ENCODE data around the gene SSBP4. TPM values are rescaled to one million over a fixed set of nuclear protein-coding genes. Genes with fewer than 3 reads are reported as not detected.
"Not testable (repeated sequence)": the region's sequence is repeated elsewhere in the genome, so short reads cannot be mapped to it uniquely, and the experiment has no call there.

SSBP4 gene
- 108 and 118 TPM in 2 replicates for total RNA-seq (2014; rRNA removed; shearing (Covaris generic))
- polyA plus RNA-seq (2015; cell fraction: cytosol; rRNA removed), result 82.4 and 88.1 TPM in 2 replicates
- polyA plus RNA-seq (2015; cell fraction: nucleus; rRNA removed), result 106 and 112 TPM in 2 replicates

DNA sequence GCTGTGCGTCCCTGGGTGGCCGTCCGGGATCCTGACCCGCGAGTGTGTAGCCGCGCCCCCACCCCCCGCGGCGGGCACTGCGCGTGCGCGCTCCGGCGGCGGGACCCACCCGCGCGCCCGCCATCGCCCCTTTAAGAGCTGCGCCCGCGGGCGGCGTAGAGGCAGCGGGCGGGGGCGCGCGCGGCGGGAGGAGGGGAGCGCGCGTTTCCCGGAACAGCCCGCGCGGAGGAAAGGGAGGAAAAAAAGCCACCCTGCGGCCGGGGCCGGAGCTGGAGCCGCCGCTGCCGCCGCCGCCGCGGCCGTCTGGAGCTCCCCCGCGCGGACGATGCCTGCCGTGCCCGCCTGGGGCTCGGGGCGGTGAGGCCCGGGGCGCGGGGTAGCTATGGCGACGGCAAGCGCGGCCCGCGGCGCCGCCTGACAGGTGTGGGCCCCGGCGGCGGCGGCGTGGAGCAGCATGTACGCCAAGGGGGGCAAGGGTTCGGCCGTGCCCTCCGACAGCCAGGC, at the start of gene SSBP4:
TSS of gene SSBP4 (plus strand) at position 204 of the 504 bp plus-strand sequence. CDS start at position 455, 251 bp downstream.
- DNase-seq (ENCODE audit: low read depth), result peak; percentile 70

DNA sequence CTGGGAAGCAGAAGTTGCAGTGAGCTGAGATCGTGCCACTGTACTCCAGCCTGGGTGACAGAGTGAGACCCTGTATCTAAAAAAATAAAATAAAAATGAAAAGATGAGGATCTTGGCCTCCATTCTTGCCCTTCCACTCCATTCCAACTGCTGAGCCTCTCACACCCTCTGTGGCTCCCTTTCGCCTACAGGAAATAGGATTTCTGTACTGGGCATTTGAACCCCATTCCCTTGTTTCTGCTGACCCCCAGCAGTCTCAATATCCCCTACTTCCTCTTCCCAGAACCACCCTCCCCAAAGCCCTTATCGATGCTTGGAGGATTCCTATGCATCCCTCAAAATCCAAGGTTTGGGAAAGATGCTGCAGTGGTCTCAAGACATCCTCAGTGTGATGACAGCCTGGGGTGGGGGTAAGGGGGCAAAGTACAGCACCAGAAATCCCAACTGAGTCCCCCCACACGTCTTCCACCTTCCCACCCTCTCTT, 45.7 kb upstream of the SSBP4 start:
- DNase-seq (ENCODE audit: low read depth), result no peak

DNA sequence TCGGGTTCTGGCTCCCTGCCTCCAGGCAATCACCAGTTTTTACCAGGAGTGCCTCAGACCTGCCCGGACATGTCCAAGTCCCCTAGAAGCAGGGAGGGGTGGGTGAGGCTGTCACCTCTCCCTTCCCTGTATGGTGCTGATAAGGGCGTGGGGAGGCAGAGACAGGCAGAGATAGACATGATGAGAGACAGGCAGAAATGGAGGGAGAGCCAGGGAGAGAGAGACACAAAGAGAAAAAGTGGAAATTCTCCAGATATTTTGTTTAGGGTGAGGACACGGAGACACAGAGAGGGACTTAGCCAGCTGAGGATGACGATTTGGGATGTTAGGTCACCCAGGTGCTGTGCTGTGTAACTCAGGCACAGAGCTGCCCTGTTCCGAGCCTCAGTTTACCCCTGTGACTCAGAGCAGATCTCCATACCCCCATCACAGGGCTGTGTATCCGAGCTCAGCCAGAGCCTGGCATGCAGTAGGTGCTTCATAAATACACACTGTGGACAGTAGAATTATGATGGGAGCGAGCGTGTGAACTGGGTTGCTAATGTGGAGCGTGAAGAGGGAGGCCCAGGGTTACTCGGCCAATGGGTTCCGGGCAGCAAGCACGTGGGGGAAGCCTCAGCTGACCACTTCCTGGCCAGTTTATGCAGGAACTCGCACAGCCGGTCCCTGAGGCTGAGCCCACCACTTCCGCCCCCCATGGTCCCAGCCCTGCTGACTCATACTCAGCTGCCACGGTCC, 45.1 kb upstream of the SSBP4 start:
- peak; percentile 100 for DNase-seq (ENCODE audit: low read depth)

GRCh38 chr19:18377026-18377425, 42.2 kb upstream of the SSBP4 start:
- DNase-seq (ENCODE audit: low read depth), result no peak

GRCh38 chr19:18379803-18380747, 39.1 kb upstream of the SSBP4 start:
- DNase-seq (ENCODE audit: low read depth), result no peak

- no peak for DNase-seq (ENCODE audit: low read depth)
These were observed 38.4 kb upstream of the SSBP4 start for GRCh38 chr19:18380843-18381242.

- not testable (repeated sequence) for DNase-seq (ENCODE audit: low read depth)
These were observed 35.6 kb upstream of the SSBP4 start for GRCh38 chr19:18383622-18384021.

DNA sequence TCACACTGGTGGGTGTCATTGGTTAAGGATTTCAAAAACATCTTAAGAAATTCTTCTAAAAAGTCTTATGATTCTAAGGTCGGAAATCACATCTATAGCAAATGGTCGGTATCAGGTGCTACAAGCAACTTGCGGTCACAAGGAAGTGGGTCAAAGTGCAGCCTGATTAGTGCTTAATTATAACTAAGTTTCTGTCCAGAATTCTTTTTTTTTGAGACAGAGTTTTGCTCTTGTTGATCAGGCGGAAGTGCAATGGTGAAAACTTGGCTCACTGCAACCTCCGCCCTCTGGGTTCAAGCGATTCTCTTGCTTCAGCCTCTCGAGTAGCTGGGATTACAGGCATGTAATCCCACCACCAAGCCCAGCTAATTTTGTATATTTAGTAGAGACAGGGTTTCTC, 34.4 kb upstream of the SSBP4 start:
- DNase-seq (ENCODE audit: low read depth), result no peak

DNA sequence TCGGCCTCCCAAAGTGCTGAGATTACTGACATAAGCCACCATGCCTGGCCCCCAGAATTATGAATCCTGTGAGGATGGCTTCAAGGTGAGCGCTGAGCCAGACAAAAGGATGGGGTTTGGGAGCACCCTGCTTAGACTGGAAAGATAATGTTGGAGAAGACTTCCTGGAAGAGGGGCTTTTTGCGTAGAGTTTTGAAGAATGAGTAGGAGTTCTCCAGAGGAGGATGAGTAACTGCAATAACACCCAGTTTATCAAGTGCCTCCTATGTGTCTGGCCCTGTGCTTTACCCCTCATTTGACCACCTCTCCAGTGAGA, 33.9 kb upstream of the SSBP4 start:
- no peak for DNase-seq (ENCODE audit: low read depth)

- peak; percentile 89 for DNase-seq (ENCODE audit: low read depth)
These were observed 33.3 kb upstream of the SSBP4 start, which contains the start of gene GDF15 for GRCh38 chr19:18385675-18386542. TSS of gene GDF15 (plus strand) at chr19:18386158. CDS start at chr19:18386190, 32 bp downstream.

DNA sequence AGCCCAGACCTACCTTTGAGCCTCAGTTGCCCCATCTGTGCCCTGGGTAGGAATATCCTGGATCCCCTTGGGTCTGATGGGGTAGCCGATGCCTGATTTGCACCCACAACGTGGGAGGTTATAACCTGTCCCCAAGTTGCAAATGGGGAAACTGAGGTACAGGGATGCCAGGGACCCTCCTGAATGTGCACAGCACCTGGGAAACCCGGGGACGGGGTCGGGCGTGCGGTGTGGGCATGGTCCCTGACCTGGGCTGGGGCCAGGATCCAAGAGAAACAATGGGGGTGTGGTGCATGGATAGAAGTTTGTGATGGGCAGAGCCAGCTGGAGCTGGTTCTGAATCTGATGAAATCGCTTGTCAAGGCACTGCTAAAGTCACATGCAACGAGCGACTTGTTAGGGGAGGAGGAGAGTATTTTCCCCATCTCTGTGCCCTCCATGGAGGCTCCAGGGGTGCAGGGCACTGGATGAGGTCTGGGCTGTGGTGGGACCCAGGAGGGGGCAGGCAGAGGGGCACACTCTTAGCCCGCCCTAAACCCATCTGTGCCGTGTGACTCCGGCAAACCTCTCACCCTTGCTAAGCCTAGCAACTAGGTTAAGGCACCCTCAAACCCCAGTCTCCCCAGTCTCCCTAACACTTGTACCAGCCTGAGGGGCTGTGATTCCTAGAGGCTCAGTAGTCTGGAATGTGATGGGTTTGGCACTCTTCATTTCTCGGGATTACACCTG, 32.5 kb upstream of the SSBP4 start:
- DNase-seq (ENCODE audit: low read depth), result no peak

DNA sequence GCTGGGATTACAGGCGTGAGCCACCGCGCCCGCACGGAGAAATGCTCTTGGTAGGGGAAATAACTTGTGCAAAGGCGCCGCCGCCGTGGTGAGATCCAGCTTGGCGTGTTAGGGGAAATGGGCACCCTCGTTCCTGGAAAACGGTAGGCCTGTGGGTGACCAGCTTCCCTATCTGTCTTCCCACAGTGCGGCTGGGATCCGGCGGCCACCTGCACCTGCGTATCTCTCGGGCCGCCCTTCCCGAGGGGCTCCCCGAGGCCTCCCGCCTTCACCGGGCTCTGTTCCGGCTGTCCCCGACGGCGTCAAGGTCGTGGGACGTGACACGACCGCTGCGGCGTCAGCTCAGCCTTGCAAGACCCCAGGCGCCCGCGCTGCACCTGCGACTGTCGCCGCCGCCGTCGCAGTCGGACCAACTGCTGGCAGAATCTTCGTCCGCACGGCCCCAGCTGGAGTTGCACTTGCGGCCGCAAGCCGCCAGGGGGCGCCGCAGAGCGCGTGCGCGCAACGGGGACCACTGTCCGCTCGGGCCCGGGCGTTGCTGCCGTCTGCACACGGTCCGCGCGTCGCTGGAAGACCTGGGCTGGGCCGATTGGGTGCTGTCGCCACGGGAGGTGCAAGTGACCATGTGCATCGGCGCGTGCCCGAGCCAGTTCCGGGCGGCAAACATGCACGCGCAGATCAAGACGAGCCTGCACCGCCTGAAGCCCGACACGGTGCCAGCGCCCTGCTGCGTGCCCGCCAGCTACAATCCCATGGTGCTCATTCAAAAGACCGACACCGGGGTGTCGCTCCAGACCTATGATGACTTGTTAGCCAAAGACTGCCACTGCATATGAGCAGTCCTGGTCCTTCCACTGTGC, 30.9 kb upstream of the SSBP4 start:
- DNase-seq (ENCODE audit: low read depth), result no peak

- DNase-seq (ENCODE audit: low read depth), result no peak
These were observed 30.1 kb upstream of the SSBP4 start for GRCh38 chr19:18388960-18389725.

DNA sequence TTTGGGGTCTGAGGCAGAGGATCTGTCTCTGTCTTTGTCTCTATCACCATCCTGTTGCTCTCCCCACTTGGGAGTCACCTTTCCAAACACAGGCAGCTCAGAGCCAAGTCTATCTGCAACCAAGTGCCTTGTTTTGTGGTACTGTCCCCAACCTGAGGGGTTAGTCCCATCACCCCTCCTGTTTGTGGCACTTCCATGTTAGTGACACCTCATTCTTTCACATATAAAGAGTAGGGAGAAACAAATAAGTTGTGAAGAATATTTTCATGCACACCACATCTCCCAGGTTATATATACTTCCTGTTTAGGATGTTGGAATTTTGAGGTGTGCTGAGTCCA, 29.5 kb upstream of the SSBP4 start:
- no peak for DNase-seq (ENCODE audit: low read depth)

DNA sequence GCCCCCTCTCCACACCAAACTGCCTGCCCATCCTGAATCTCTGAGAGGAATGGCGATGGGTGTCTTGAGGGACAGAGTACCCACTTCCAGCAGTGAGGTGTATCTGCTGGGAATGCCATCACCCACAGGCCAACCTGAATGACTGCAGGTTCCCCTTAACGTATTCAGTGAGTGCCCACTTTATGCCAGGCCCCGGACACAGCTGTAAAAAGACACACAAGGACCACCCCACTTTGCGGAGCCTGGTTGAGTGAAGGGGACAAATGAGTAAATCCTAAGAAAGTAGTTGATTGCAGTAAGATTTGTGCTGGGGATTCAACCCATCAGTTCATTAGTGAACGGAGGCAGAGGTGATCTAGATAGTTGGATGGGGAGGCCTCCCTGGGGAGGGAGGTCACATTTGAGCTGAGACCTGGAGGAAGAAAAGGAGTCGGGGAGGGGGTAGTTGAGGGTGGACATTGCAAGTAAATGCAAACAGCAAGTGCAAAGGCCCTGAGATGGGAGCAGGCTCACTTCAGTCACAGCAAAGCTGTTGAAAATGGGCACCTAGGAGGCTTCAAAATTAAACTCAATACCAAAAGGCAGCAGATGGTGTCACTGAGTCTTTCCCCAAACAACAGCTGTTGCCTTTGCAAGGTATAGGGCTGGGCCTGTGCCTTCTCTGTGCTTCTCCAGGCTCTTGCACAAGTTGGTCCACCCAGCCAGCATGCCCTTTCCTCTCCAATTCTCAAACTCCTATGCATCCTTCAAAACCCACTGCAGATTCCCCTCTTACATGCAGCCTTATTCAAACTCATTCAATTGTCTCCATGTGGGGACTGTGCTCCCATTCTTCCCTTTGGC, 28.9 kb upstream of the SSBP4 start:
- DNase-seq (ENCODE audit: low read depth), result peak; percentile 52

DNA sequence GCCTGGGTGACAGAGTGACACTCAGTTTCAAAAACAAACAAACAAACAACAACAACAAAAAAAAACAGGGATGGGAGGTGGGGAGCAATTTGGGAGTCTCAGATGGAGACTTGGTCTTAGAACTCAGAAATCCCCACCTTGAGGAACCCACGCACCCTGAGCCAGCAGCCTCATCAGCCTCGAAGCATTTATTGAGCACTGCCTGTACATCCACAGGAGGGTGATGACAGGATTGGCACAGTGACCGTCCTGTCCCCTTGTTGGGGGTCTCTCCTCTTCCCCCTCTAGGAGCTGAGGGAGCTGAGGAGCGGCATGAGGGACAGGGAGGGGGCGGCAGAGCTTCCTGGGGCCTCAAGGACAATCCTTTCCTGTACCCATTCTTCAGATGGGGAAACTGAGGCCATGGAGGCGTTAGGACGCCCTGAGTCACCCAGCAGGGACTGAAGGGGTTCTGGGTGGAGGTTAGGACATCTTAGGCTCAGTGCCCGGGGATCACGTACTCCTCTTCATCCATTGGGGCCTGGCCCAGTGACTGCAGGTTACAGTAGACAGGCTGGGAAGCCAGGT, 27.6 kb upstream of the SSBP4 start:
- no peak for DNase-seq (ENCODE audit: low read depth)

- DNase-seq (ENCODE audit: low read depth), result peak; percentile 71
These were observed 26.8 kb upstream of the SSBP4 start for GRCh38 chr19:18392417-18392816.

Data from HT1080 (cell line).